ENCODE data around the gene SLC38A8.

SLC38A8 gene

DNA sequence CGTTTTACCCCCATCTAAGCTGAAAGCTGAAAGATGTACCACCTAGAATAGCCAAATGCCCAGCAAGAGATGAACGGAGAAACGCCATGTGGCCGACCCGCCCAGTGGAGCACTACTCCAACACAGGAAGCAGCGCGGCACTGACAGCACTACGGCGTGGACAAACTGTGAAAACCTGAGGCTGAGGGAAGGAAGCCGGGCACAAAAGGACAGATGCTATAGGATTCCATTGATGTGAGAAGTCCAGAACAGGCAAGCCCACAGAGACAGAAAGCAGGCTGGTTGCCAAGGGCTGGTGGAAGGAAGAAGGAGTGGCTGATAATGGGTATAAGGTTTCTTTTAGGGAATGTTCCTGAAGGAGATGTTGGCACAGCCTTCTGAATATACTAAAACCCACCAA lies 29.4 kb upstream of the SLC38A8 start:
- POLR2A ChIA-PET = no interaction called here
- CTCF ChIA-PET = no interaction called here
- TF ChIP-seq HDGF (IDR thresholded peaks at IDR 0.05; ENCODE audit: borderline replicate concordance) (no peak), FOXA1 (IDR thresholded peaks at IDR 0.05) (no peak), LEF1 (IDR thresholded peaks at IDR 0.05; ENCODE audit: borderline replicate concordance) (no peak), BHLHE40 (IDR thresholded peaks at IDR 0.05; ENCODE audit: borderline replicate concordance) (no peak), TARDBP (IDR thresholded peaks at IDR 0.05) (no peak), L3MBTL2 (conservative IDR thresholded peaks at IDR 0.05) (no peak), SP1 (IDR thresholded peaks at IDR 0.05) (no peak), NFRKB (IDR thresholded peaks at IDR 0.05) (no peak), ELF4 (IDR thresholded peaks at IDR 0.05) (no peak), CTBP1 (IDR thresholded peaks at IDR 0.05; ENCODE audit: borderline replicate concordance) (no peak), ARNT (IDR thresholded peaks at IDR 0.05) (no peak), ZNF384 (IDR thresholded peaks at IDR 0.05) (no peak), FOXK2 (IDR thresholded peaks at IDR 0.05) (no peak), SUZ12 (IDR thresholded peaks at IDR 0.05) (no peak), FOXM1 (IDR thresholded peaks at IDR 0.05; ENCODE audit: borderline replicate concordance) (no peak)
- TF ChIP-seq, protein P1, sequence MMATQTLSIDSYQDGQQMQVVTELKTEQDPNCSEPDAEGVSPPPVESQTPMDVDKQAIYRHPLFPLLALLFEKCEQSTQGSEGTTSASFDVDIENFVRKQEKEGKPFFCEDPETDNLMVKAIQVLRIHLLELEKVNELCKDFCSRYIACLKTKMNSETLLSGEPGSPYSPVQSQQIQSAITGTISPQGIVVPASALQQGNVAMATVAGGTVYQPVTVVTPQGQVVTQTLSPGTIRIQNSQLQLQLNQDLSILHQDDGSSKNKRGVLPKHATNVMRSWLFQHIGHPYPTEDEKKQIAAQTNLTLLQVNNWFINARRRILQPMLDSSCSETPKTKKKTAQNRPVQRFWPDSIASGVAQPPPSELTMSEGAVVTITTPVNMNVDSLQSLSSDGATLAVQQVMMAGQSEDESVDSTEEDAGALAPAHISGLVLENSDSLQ (IDR thresholded peaks at IDR 0.05) = no peak

DNA sequence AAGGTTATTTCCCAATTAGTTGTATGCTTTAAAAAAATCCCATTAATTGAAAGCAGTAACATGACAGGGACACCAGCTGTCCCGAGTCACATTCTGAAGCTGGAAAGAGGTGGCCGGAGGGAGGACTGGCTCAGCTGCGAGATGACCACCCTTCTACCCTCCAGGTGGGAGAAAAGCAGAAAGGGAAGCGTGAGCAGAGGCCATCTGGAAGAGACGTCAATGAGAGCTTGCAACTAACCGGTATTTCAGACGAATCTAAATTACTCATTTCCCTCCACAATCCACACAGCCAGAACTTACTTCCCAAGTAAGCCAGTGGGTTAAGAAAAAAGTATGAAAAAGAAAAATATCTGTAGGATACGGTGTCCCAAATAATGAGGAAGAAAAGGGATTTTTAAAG lies 28.5 kb upstream of the SLC38A8 start:
- TF ChIP-seq FOXM1 (IDR thresholded peaks at IDR 0.05; ENCODE audit: borderline replicate concordance) = no peak
- TF ChIP-seq ARNT (IDR thresholded peaks at IDR 0.05) = no peak
- TF ChIP-seq FOXK2 (IDR thresholded peaks at IDR 0.05) = no peak
- TF ChIP-seq FOXA1 (IDR thresholded peaks at IDR 0.05) = no peak
- TF ChIP-seq LEF1 (IDR thresholded peaks at IDR 0.05; ENCODE audit: borderline replicate concordance) = no peak
- no peak for TF ChIP-seq SUZ12 (IDR thresholded peaks at IDR 0.05)
- no peak for TF ChIP-seq ZNF384 (IDR thresholded peaks at IDR 0.05)
- TF ChIP-seq SP1 (IDR thresholded peaks at IDR 0.05) = no peak
- no peak for TF ChIP-seq L3MBTL2 (conservative IDR thresholded peaks at IDR 0.05)
- no peak for DNase-seq (ENCODE audit: extremely low spot score)
- POLR2A ChIA-PET = no interaction called here
- CTCF ChIA-PET = no interaction called here

More for the DNA sequence above, 29.4 kb upstream of the SLC38A8 start:
- no peak for DNase-seq (ENCODE audit: extremely low spot score)

DNA sequence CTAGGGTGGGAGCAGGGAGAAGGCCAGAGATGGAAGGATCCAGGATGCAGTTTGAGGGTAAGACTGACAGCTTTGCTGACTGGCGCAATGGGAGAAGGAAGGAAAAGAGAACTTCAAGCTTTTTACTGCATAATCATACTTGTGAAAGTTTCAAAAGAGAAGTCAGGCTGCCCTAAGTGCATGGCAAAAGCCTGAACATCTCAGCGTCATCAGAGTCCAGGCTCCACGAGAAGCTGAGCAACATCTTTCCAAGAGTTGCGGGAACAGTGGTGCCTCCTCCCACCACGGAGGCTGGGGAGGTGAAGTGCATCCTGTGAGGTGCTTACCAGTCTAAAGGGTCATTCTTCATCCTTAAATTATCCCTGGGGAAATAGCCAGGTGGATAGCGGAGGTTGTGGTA lies 26.9 kb upstream of the SLC38A8 start:
- ChIA-PET POLR2A (no interaction called here), CTCF (interaction anchor here (1.0 to 1.5 kb wide), 3 partner anchors 47 to 142 kb away, joined by 3 to 4 read pairs (median 3); partner anchors contain the start of gene MBTPS1)
- no peak for DNase-seq (ENCODE audit: extremely low spot score)
- TF ChIP-seq SP1 (IDR thresholded peaks at IDR 0.05) = no peak
- TF ChIP-seq BHLHE40 (IDR thresholded peaks at IDR 0.05; ENCODE audit: borderline replicate concordance) = no peak
- TF ChIP-seq FOXM1 (IDR thresholded peaks at IDR 0.05; ENCODE audit: borderline replicate concordance) = no peak
- no peak for TF ChIP-seq FOXA1 (IDR thresholded peaks at IDR 0.05)
- no peak for TF ChIP-seq FOXK2 (IDR thresholded peaks at IDR 0.05)
- TF ChIP-seq CTBP1 (IDR thresholded peaks at IDR 0.05; ENCODE audit: borderline replicate concordance) = no peak
- TF ChIP-seq NFRKB (IDR thresholded peaks at IDR 0.05) = no peak
- TF ChIP-seq, protein P1 (IDR thresholded peaks at IDR 0.05) = no peak
- TF ChIP-seq HDGF (IDR thresholded peaks at IDR 0.05; ENCODE audit: borderline replicate concordance) = no peak
- TF ChIP-seq ELF4 (IDR thresholded peaks at IDR 0.05) = no peak
- no peak for TF ChIP-seq TARDBP (IDR thresholded peaks at IDR 0.05)
- TF ChIP-seq SUZ12 (IDR thresholded peaks at IDR 0.05) = no peak
- TF ChIP-seq L3MBTL2 (conservative IDR thresholded peaks at IDR 0.05) = no peak
- no peak for TF ChIP-seq ZNF384 (IDR thresholded peaks at IDR 0.05)
- TF ChIP-seq LEF1 (IDR thresholded peaks at IDR 0.05; ENCODE audit: borderline replicate concordance) = no peak

DNA sequence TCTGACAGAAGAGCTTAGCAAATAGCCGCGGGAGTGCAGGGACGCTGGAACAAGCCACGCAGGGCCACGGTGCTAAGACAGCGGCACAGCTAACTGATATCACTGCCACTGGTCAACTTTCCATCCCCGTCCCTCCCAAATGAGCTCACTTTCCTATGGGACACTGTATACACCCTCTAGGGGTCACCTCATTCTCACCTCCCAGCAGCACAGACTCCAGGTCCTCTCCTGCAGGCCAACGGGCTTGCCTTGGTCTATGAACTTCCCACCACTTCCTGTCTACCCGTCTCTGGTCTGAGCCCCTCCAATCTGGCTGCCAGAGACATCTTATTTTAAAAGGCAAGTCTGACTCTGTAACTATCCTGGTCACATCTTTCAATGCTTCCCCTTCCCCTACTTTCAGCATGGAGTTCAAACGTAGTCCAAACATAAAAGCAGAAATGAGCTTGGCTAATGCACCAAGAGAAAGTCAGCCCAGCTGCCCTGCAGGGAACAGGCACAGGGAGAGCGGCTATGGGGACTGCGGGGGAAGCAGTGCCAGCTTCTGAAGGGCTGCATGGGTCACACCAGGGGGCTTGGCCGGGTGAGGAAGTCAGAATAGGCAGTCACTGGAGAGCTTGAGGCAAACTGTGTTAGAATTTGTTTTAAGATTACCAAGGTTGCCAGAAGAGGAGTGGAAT lies 26.3 kb upstream of the SLC38A8 start:
- POLR2A ChIA-PET = no interaction called here
- TF ChIP-seq SUZ12 (IDR thresholded peaks at IDR 0.05) (no peak), CTBP1 (IDR thresholded peaks at IDR 0.05; ENCODE audit: borderline replicate concordance) (no peak), BHLHE40 (IDR thresholded peaks at IDR 0.05; ENCODE audit: borderline replicate concordance) (no peak), FOXM1 (IDR thresholded peaks at IDR 0.05; ENCODE audit: borderline replicate concordance) (no peak), ELF4 (IDR thresholded peaks at IDR 0.05) (no peak), TARDBP (IDR thresholded peaks at IDR 0.05) (no peak), ARNT (IDR thresholded peaks at IDR 0.05) (no peak), LEF1 (IDR thresholded peaks at IDR 0.05; ENCODE audit: borderline replicate concordance) (no peak)
- TF ChIP-seq, protein P1 (IDR thresholded peaks at IDR 0.05) = no peak

DNA sequence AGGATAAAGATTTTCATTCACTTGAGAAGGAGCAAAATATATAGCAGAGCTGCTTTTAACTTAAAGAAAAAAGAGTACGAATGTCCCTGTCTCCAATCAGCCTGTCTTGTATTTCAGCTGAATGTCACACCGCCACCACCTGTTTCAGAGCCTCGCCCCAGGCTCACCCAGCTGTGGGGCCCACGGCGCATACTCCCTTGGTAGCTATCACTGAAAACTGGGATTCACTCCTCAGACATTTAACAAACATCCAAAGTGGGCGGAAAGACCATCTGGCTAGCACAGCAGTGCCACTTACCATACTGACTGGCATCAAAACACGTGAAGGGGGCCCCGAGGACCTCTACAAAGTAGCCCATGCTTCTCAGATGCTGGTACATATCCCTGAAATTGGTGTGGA lies 25.4 kb upstream of the SLC38A8 start:
- no peak for DNase-seq (ENCODE audit: extremely low spot score)
- POLR2A ChIA-PET = no interaction called here
- CTCF ChIA-PET = interaction anchor here (0.7 kb wide), 1 partner anchor 97 kb away, joined by 3 read pairs; no protein-coding TSS in a partner anchor
- TF ChIP-seq FOXM1 (IDR thresholded peaks at IDR 0.05; ENCODE audit: borderline replicate concordance) (no peak), SUZ12 (IDR thresholded peaks at IDR 0.05) (no peak), ARNT (IDR thresholded peaks at IDR 0.05) (no peak), ELF4 (IDR thresholded peaks at IDR 0.05) (no peak), NFRKB (IDR thresholded peaks at IDR 0.05) (no peak), HDGF (IDR thresholded peaks at IDR 0.05; ENCODE audit: borderline replicate concordance) (no peak), CTBP1 (IDR thresholded peaks at IDR 0.05; ENCODE audit: borderline replicate concordance) (no peak), LEF1 (IDR thresholded peaks at IDR 0.05; ENCODE audit: borderline replicate concordance) (no peak)
- TF ChIP-seq, protein P1 (IDR thresholded peaks at IDR 0.05) = no peak

More for the DNA sequence above, 26.3 kb upstream of the SLC38A8 start:
- CTCF ChIA-PET = interaction anchor here (0.7 to 1.5 kb wide), 2 partner anchors 98 to 115 kb away, joined by 3 read pairs; no protein-coding TSS in a partner anchor
- DNase-seq (ENCODE audit: extremely low spot score) = no peak
